ENCODE measurements around the gene FNBP1L. TPM values are rescaled to one million over a fixed set of nuclear protein-coding genes. Genes with fewer than 3 reads are reported as not detected.

Gene FNBP1L
- total RNA-seq, 1 donor from 2014 or later = 21.0 TPM

- intact Hi-C loops (cut with DNase I) = no loop called here
- DNase-seq (no peak), ATAC-seq (ENCODE audit: poor library complexity) (no peak)
Measured at GRCh38 chr1:93504247-93505033, 56.5 kb downstream of the FNBP1L start.

- ATAC-seq (ENCODE audit: poor library complexity) (no peak), DNase-seq (no peak)
- intact Hi-C loops (cut with DNase I) = no loop called here
Measured at GRCh38 chr1:93506126-93506525, 58.2 kb downstream of the FNBP1L start.

GRCh38 chr1:93516164-93516563, 68.2 kb downstream of the FNBP1L start:
- no peak for DNase-seq
- ATAC-seq (ENCODE audit: poor library complexity) = no peak
- intact Hi-C loops (cut with DNase I) = no loop called here

- intact Hi-C loops (cut with DNase I) = no loop called here
- DNase-seq (no peak), ATAC-seq (ENCODE audit: poor library complexity) (no peak)
Measured at GRCh38 chr1:93518516-93518915, 70.6 kb downstream of the FNBP1L start.

- intact Hi-C loops (cut with DNase I) = no loop called here
- ATAC-seq (ENCODE audit: poor library complexity) (no peak), DNase-seq (no peak)
Measured at GRCh38 chr1:93519199-93519829, 71.4 kb downstream of the FNBP1L start.

GRCh38 chr1:93521618-93522017, 73.7 kb downstream of the FNBP1L start:
- ATAC-seq (ENCODE audit: poor library complexity) (no peak), DNase-seq (no peak)
- intact Hi-C loops (cut with DNase I) = no loop called here

GRCh38 chr1:93522721-93523120, 74.8 kb downstream of the FNBP1L start:
- DNase-seq (no peak), ATAC-seq (ENCODE audit: poor library complexity) (no peak)
- intact Hi-C loops (cut with DNase I) = no loop called here

GRCh38 chr1:93525431-93525830, 77.5 kb downstream of the FNBP1L start:
- intact Hi-C loops (cut with DNase I) = no loop called here
- ATAC-seq (ENCODE audit: poor library complexity) (no peak), DNase-seq (no peak)

- no peak for DNase-seq
- intact Hi-C loops (cut with DNase I) = no loop called here
- no peak for ATAC-seq (ENCODE audit: poor library complexity)
Measured at GRCh38 chr1:93526431-93526830, 78.5 kb downstream of the FNBP1L start.

GRCh38 chr1:93528412-93528811, 80.5 kb downstream of the FNBP1L start:
- intact Hi-C loops (cut with DNase I) = no loop called here
- no peak for ATAC-seq (ENCODE audit: poor library complexity)

GRCh38 chr1:93531193-93531592, 83.3 kb downstream of the FNBP1L start:
- DNase-seq (no peak), ATAC-seq (ENCODE audit: poor library complexity) (no peak)
- intact Hi-C loops (cut with DNase I) = no loop called here

More at GRCh38 chr1:93528412-93528811, 80.5 kb downstream of the FNBP1L start:
- no peak for DNase-seq

- no peak for DNase-seq
- ATAC-seq (ENCODE audit: poor library complexity) = no peak
- intact Hi-C loops (cut with DNase I) = no loop called here
Measured at GRCh38 chr1:93532780-93533378, 85.0 kb downstream of the FNBP1L start.

GRCh38 chr1:93533677-93534076, 85.8 kb downstream of the FNBP1L start:
- intact Hi-C loops (cut with DNase I) = no loop called here
- no peak for ATAC-seq (ENCODE audit: poor library complexity)
- DNase-seq = no peak

- DNase-seq (no peak), ATAC-seq (ENCODE audit: poor library complexity) (no peak)
- intact Hi-C loops (cut with DNase I) = no loop called here
Measured at GRCh38 chr1:93537396-93537795, 89.5 kb downstream of the FNBP1L start.

- intact Hi-C loops (cut with DNase I) = no loop called here
- DNase-seq = no peak
- ATAC-seq (ENCODE audit: poor library complexity) = no peak
Measured at GRCh38 chr1:93537924-93538323, 90.0 kb downstream of the FNBP1L start.

GRCh38 chr1:93541045-93541444, 93.1 kb downstream of the FNBP1L start:
- ATAC-seq (ENCODE audit: poor library complexity) = no peak
- intact Hi-C loops (cut with DNase I) = loop anchor here (10.0 kb wide), 1 partner anchor 304 kb away; no protein-coding TSS in a partner anchor
- no peak for DNase-seq

GRCh38 chr1:93542398-93542797, 94.5 kb downstream of the FNBP1L start:
- intact Hi-C loops (cut with DNase I) = loop anchor here (10.0 kb wide), 1 partner anchor 302 kb away; no protein-coding TSS in a partner anchor
- ATAC-seq (ENCODE audit: poor library complexity) = no peak

GRCh38 chr1:93546162-93546863, 98.4 kb downstream of the FNBP1L start:
- ATAC-seq (ENCODE audit: poor library complexity) = no peak
- intact Hi-C loops (cut with DNase I) = loop anchor here (10.0 kb wide), 1 partner anchor 298 kb away; no protein-coding TSS in a partner anchor
- DNase-seq = no peak

More at GRCh38 chr1:93542398-93542797, 94.5 kb downstream of the FNBP1L start:
- no peak for DNase-seq

GRCh38 chr1:93549131-93549530, 101.2 kb downstream of the FNBP1L start:
- intact Hi-C loops (cut with DNase I) = loop anchor here (10.0 kb wide), 1 partner anchor 296 kb away; no protein-coding TSS in a partner anchor
- DNase-seq (no peak), ATAC-seq (ENCODE audit: poor library complexity) (no peak)

Data from Right ventricle myocardium superior (tissue), 1 donor.